ENCODE results near the gene SNX6.

- TF ChIP-seq POLR2AphosphoS5 (IDR thresholded peaks at IDR 0.05; ENCODE audit: insufficient read depth, low read depth, low read length): no peak
- TF ChIP-seq CTCF (IDR thresholded peaks at IDR 0.05; ENCODE audit: extremely low read depth in 1 of 2, insufficient read depth in 1 of 2, low read depth in 1 of 2, low read length in 2 of 2): no peak
- TF ChIP-seq POLR2A (IDR thresholded peaks at IDR 0.05; ENCODE audit: low read depth, low read length): no peak
- TF ChIP-seq EZH2 (IDR thresholded peaks at IDR 0.05; ENCODE audit: borderline replicate concordance, low read depth, low read length, severe bottlenecking): no peak
- no peak for TF ChIP-seq JUN (IDR thresholded peaks at IDR 0.05; ENCODE audit: borderline replicate concordance, insufficient read depth, insufficient read length, low read depth)
- no peak for TF ChIP-seq GATA2 (IDR thresholded peaks at IDR 0.05; ENCODE audit: insufficient read depth, insufficient read length, low read depth, low read length)
- TF ChIP-seq MYC (IDR thresholded peaks at IDR 0.05; ENCODE audit: low read depth, low read length): no peak
These were observed 14.4 kb downstream of the SNX6 start for GRCh38 chr14:34615507-34615906.

Measured in endothelial cell of umbilical vein (primary cell).